Smooth muscle cell (in vitro differentiated cells): ENCODE measurements around the gene SEC61A1. TPM values are rescaled to one million over a fixed set of nuclear protein-coding genes. Genes with fewer than 3 reads are reported as not detected.

Experiments
- DNase-seq: peaks from one replicate; lab custom pipeline; 2025; ENCODE audit not compliant: unreplicated experiment; lab: John Stamatoyannopoulos, UW
- H2AFZ ChIP-seq: fragments of 200-600 bp; sonication (generic); 2 replicates; pipeline ENCODE4 v1.6.0; 2016; ENCODE audit warnings: antibody characterized with exemption, low read depth, mild to moderate bottlenecking
- H3F3A ChIP-seq: fragments of 200-600 bp; sonication (generic); 2 replicates; pipeline ENCODE4 v1.6.0; 2017; ENCODE audit warnings: antibody characterized with exemption, low read depth
- H3K27ac ChIP-seq: fragments of 200-600 bp; sonication (generic); 2 replicates; pipeline ENCODE4 v1.5.1; 2016; ENCODE audit warnings: low read depth, mild to moderate bottlenecking
- H3K27me3 ChIP-seq: fragments of 200-600 bp; sonication (generic); 2 replicates; pipeline ENCODE4 v1.6.1; 2016; ENCODE audit warnings: low read depth, mild to moderate bottlenecking
- H3K36me3 ChIP-seq: fragments of 200-600 bp; sonication (generic); 2 replicates; pipeline ENCODE4 v1.5.1; 2016; ENCODE audit warnings: low read depth
- H3K4me1 ChIP-seq: fragments of 200-600 bp; sonication (generic); 2 replicates; pipeline ENCODE4 v1.5.1; 2016; ENCODE audit warnings: low read depth
- H3K4me2 ChIP-seq: fragments of 200-600 bp; sonication (generic); 2 replicates; pipeline ENCODE4 v1.6.0; 2016; ENCODE audit warnings: mild to moderate bottlenecking
- H3K4me3 ChIP-seq: fragments of 200-600 bp; sonication (generic); 2 replicates; pipeline ENCODE4 v1.5.1; 2016; ENCODE audit warnings: mild to moderate bottlenecking
- H3K79me2 ChIP-seq: fragments of 200-600 bp; sonication (generic); 2 replicates; pipeline ENCODE4 v1.6.0; 2016; ENCODE audit warnings: low read depth, mild to moderate bottlenecking
- H3K9ac ChIP-seq: fragments of 200-600 bp; sonication (generic); 2 replicates; pipeline ENCODE4 v1.6.0; 2016; ENCODE audit warnings: low read depth
- H3K9me3 ChIP-seq: fragments of 200-600 bp; sonication (generic); replicated peaks from 2 replicates; pipeline ENCODE4 v1.5.1; 2016; ENCODE audit warnings: low read depth
- H4K20me1 ChIP-seq: fragments of 200-600 bp; sonication (generic); 2 replicates; pipeline ENCODE4 v1.6.0; 2016; ENCODE audit warnings: low read depth
- WGBS: methylation state at CpG from one replicate; pipeline ENCODE4 v1.1.7; 2016; ENCODE audit warnings: low lambda C conversion rate; 5-methylcytosine and 5-hydroxymethylcytosine counted together
- polyA plus RNA-seq: library from polyadenylated mRNA; unstranded; fragments of >200 nt; fragmentation: Nextera tagmentation; extraction: Ambion mirVana; gene quantifications from 2 replicates; pipeline ENCODE4 v1.2.1, GENCODE V29; 2016
- total RNA-seq: library from RNA; depleted of rRNA; stranded (reverse); fragments of >200 nt; gene quantifications from 2 replicates; pipeline ENCODE4 v1.2.3, GENCODE V29; 2014
- TF ChIP-seq, protein P1 (sequence below): fragments of 200-600 bp; sonication (generic); IDR thresholded peaks from 2 replicates; pipeline ENCODE4 v1.5.1; 2017; ENCODE audit warnings: borderline replicate concordance, mild to moderate bottlenecking, antibody characterized with exemption; ENCODE audit not compliant: insufficient read depth, poor library complexity, severe bottlenecking

SEC61A1 gene
- total and polyA plus RNA-seq, 2 experiments from 2014 or later: 324 to 392 TPM

- WGBS: 98% methylated on average over 6 of the region's 6 CpGs
- no peaks in the 10 kb centered on the region for H3K27me3 ChIP-seq
- H3K4me3 ChIP-seq: no peak overlapping the region
- H3K36me3 ChIP-seq: peaks cover 35% of the 10 kb centered on the region
- H3K4me1 ChIP-seq: no peaks in the 10 kb centered on the region
- H3K9me3 ChIP-seq: no peaks in the 10 kb centered on the region
- TF ChIP-seq, protein P1, sequence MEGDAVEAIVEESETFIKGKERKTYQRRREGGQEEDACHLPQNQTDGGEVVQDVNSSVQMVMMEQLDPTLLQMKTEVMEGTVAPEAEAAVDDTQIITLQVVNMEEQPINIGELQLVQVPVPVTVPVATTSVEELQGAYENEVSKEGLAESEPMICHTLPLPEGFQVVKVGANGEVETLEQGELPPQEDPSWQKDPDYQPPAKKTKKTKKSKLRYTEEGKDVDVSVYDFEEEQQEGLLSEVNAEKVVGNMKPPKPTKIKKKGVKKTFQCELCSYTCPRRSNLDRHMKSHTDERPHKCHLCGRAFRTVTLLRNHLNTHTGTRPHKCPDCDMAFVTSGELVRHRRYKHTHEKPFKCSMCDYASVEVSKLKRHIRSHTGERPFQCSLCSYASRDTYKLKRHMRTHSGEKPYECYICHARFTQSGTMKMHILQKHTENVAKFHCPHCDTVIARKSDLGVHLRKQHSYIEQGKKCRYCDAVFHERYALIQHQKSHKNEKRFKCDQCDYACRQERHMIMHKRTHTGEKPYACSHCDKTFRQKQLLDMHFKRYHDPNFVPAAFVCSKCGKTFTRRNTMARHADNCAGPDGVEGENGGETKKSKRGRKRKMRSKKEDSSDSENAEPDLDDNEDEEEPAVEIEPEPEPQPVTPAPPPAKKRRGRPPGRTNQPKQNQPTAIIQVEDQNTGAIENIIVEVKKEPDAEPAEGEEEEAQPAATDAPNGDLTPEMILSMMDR: no peak
- no peak overlapping the region for H3K9ac ChIP-seq
- no peak overlapping the region for H3K27ac ChIP-seq
- no peak for DNase-seq
- peaks cover 100% of the 10 kb centered on the region for H4K20me1 ChIP-seq
- H2AFZ ChIP-seq: no peak overlapping the region
- peaks cover 59% of the 10 kb centered on the region for H3F3A ChIP-seq
- H3K4me2 ChIP-seq: no peak overlapping the region
- peaks cover 39% of the 10 kb centered on the region for H3K79me2 ChIP-seq
Observed at GRCh38 chr3:128064962-128065361, 12.7 kb downstream of the SEC61A1 start.

DNA sequence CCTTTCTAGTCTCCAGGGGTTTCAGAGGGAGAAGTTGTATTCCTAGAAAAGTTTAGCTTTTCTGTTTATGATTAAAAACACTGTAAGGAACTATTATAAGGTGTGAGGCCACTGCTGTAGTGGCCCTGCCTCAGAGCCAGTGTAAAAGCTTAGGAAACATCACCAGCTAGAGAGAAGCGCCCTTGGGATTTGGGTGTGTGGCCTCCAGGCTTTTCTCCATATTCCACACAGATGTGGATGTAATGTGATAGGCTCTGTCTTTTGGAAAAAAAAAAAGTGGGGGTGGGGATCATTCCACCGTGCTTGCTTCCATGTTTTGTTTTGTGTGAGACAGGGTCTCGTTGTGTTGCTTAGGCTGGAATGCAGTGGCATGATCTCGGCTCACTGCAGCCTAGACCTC lies 13.9 kb downstream of the SEC61A1 start:
- Histone ChIP-seq H3K27ac (no peak overlapping the region), H3K9ac (no peak overlapping the region), H3F3A (peaks cover 59% of the 10 kb centered on the region), H3K4me3 (no peak overlapping the region), H3K4me2 (no peak overlapping the region), H4K20me1 (peaks cover 100% of the 10 kb centered on the region), H3K27me3 (no peaks in the 10 kb centered on the region), H2AFZ (no peak overlapping the region), H3K36me3 (peaks cover 24% of the 10 kb centered on the region), H3K79me2 (peaks cover 30% of the 10 kb centered on the region), H3K4me1 (no peaks in the 10 kb centered on the region), H3K9me3 (no peaks in the 10 kb centered on the region)
- TF ChIP-seq, protein P1: no peak
- DNase-seq: no peak
- 96% methylated on average over 4 of the region's 4 CpGs for WGBS

- Histone ChIP-seq H3K4me3 (no peak overlapping the region), H3F3A (peaks cover 62% of the 10 kb centered on the region), H4K20me1 (peaks cover 100% of the 10 kb centered on the region), H3K4me2 (no peak overlapping the region), H3K4me1 (no peaks in the 10 kb centered on the region), H3K79me2 (peaks cover 26% of the 10 kb centered on the region), H3K9ac (no peak overlapping the region), H3K27me3 (no peaks in the 10 kb centered on the region), H3K9me3 (no peaks in the 10 kb centered on the region), H3K36me3 (peaks cover 24% of the 10 kb centered on the region), H3K27ac (no peak overlapping the region), H2AFZ (no peak overlapping the region)
- DNase-seq: no peak
- 96% methylated on average over 9 of the region's 9 CpGs for WGBS
- TF ChIP-seq, protein P1: no peak
Observed at GRCh38 chr3:128066676-128067075, 14.4 kb downstream of the SEC61A1 start.

GRCh38 chr3:128067489-128067888 lies 15.3 kb downstream of the SEC61A1 start:
- WGBS: 79% methylated on average over 7 of the region's 7 CpGs

More at GRCh38 chr3:128067489-128067888, 15.3 kb downstream of the SEC61A1 start:
- Histone ChIP-seq H3K4me3 (no peak overlapping the region), H3K4me2 (no peak overlapping the region), H2AFZ (no peak overlapping the region), H3K79me2 (peaks cover 18% of the 10 kb centered on the region), H3K27me3 (no peaks in the 10 kb centered on the region), H4K20me1 (peaks cover 100% of the 10 kb centered on the region), H3K36me3 (peaks cover 24% of the 10 kb centered on the region), H3F3A (peaks cover 65% of the 10 kb centered on the region), H3K4me1 (no peaks in the 10 kb centered on the region), H3K27ac (peak overlapping the region; percentile 24), H3K9ac (no peak overlapping the region), H3K9me3 (no peaks in the 10 kb centered on the region)
- TF ChIP-seq, protein P1: no peak
- no peak for DNase-seq
